B cell (primary cell): Measurements from ENCODE around the gene ALOXE3. TPM values are rescaled to one million over a fixed set of nuclear protein-coding genes. Genes with fewer than 3 reads are reported as not detected.
A peak's percentile ranks its signal among the peaks of the same experiment; 100 is the strongest.

Experiments
- ATAC-seq: fragments of 200-7000 bp; cut with Tn5 transposase; one replicate; pipeline ENCODE4 v1.10.0; 2021; ENCODE audit warnings: low read depth, mild to moderate bottlenecking, moderate number of reproducible peaks, moderate library complexity
- CTCF ChIA-PET: fragments of 350-600 bp; sonication (Branson Sonifier 250); formaldehyde crosslinking; loops from one replicate; lab custom pipeline; 2021; ENCODE audit warnings: antibody characterized with exemption, inconsistent platforms; lab: Charles Lee
- POLR2A ChIA-PET: fragments of 350-600 bp; sonication (Branson Sonifier 250); formaldehyde crosslinking; loops from one replicate; lab custom pipeline; 2021; ENCODE audit warnings: antibody characterized with exemption; lab: Charles Lee
- DNase-seq: peaks from one replicate; pipeline ENCODE4 v3.0.0; 2013
- H2AFZ ChIP-seq: 2 replicates; pipeline ENCODE4 v1.6.1; 2012; ENCODE audit warnings: mild to moderate bottlenecking, low read depth, low read length; ENCODE audit not compliant: insufficient read depth, poor library complexity, severe bottlenecking
- H3K27ac ChIP-seq, 2 donors: 1 replicate in 1 of 2; 2 replicates in 1 of 2; pipeline ENCODE4 v1.5.1; 2012 to 2013; ENCODE audit warnings: low read length in 2 of 2, mild to moderate bottlenecking in 2 of 2, moderate library complexity in 1 of 2
- H3K27me3 ChIP-seq, 4 experiments: fragments of 200-600 bp in 1 of 4; sonication (generic) in 1 of 4; replicated peaks in 1 of 4; 1 replicate in 2 of 4; 2 replicates in 2 of 4; pipeline versions ENCODE4 v1.6.1 to v1.7.0; 2013 to 2016; ENCODE audit warnings: low read length in 3 of 4, mild to moderate bottlenecking in 2 of 4, mixed read lengths in 1 of 4, moderate library complexity in 1 of 4; ENCODE audit not compliant: insufficient read depth in 4 of 4, control insufficient read depth in 3 of 4; ENCODE audit errors: control extremely low read depth in 1 of 4
- H3K36me3 ChIP-seq, 2 experiments: replicated peaks in 1 of 2; 1 replicate in 1 of 2; 2 replicates in 1 of 2; pipeline versions ENCODE4 v1.6.1 to v1.7.1; 2013; ENCODE audit warnings: low read length in 1 of 2; ENCODE audit not compliant: insufficient read depth in 2 of 2, control insufficient read depth in 1 of 2; ENCODE audit errors: control extremely low read depth in 1 of 2, extremely low read depth in 1 of 2
- H3K4me1 ChIP-seq, 2 donors: fragments of 200-600 bp in 1 of 2; sonication (generic) in 1 of 2; 1 replicate in 1 of 2; 2 replicates in 1 of 2; pipeline versions ENCODE4 v1.5.1 to v1.6.1; 2013 to 2017; ENCODE audit warnings: low read length in 2 of 2; ENCODE audit not compliant: control insufficient read depth in 2 of 2, insufficient read depth in 2 of 2
- H3K4me2 ChIP-seq: replicated peaks from 2 replicates; pipeline ENCODE3; 2012; ENCODE audit warnings: mild to moderate bottlenecking, low read depth, low read length; ENCODE audit not compliant: poor library complexity, severe bottlenecking
- H3K4me3 ChIP-seq, 5 experiments: fragments of 200-600 bp in 1 of 5; sonication (generic) in 1 of 5; 1 replicate in 3 of 5; 2 replicates in 2 of 5; pipeline versions ENCODE4 v1.5.1 to v1.7.0; 2011 to 2016; ENCODE audit warnings: low read length in 4 of 5, mild to moderate bottlenecking in 4 of 5, low read depth in 2 of 5, control low read depth in 1 of 5, moderate library complexity in 1 of 5; ENCODE audit not compliant: insufficient read depth in 1 of 5; ENCODE audit errors: control extremely low read depth in 1 of 5, extremely low read depth in 1 of 5
- H3K79me2 ChIP-seq: fragments of 200-600 bp; sonication (generic); one replicate; pipeline ENCODE4 v1.6.0; 2016; ENCODE audit warnings: low read length; ENCODE audit not compliant: control insufficient read depth, insufficient read depth
- H3K9ac ChIP-seq: fragments of 200-600 bp; sonication (generic); 2 replicates; pipeline ENCODE4 v1.6.1; 2017; ENCODE audit warnings: mild to moderate bottlenecking, low read length, moderate library complexity
- H3K9me3 ChIP-seq, 3 donors: one replicate each; pipeline versions ENCODE4 v1.6.1 to v1.7.1; 2013; ENCODE audit warnings: low read length in 2 of 3; ENCODE audit not compliant: control insufficient read depth in 2 of 3, insufficient read depth in 1 of 3; ENCODE audit errors: control extremely low read depth in 1 of 3
- H4K20me1 ChIP-seq: 2 replicates; pipeline ENCODE4 v1.6.0; 2012; ENCODE audit warnings: mild to moderate bottlenecking, low read length; ENCODE audit not compliant: insufficient read depth, control insufficient read depth, poor library complexity, severe bottlenecking
- H3K27ac Mint-ChIP-seq: one replicate; pipeline ENCODE4 v1.8.0; 2021; ENCODE audit warnings: mixed read lengths
- H3K27me3 Mint-ChIP-seq: one replicate; pipeline ENCODE4 v1.8.0; 2021; ENCODE audit warnings: mixed read lengths
- H3K4me1 Mint-ChIP-seq: one replicate; pipeline ENCODE4 v1.8.0; 2021; ENCODE audit warnings: mixed read lengths
- H3K4me3 Mint-ChIP-seq: one replicate; pipeline ENCODE4 v1.8.0; 2021; ENCODE audit warnings: mixed read lengths
- H3K9me3 Mint-ChIP-seq: one replicate; pipeline ENCODE4 v1.8.0; 2022; ENCODE audit warnings: mixed read lengths; ENCODE audit not compliant: insufficient read depth
- EZH2 ChIP-seq: IDR thresholded peaks from 2 replicates; pipeline ENCODE4 v1.6.1; 2012; ENCODE audit warnings: borderline replicate concordance, low read depth, mild to moderate bottlenecking, moderate library complexity, low read length; ENCODE audit not compliant: insufficient read depth, poor library complexity, severe bottlenecking
- WGBS: methylation state at CpG from one replicate; pipeline ENCODE4 v1.1.5; 2013; ENCODE audit warnings: missing lambda C conversion rate; ENCODE audit not compliant: insufficient coverage; 5-methylcytosine and 5-hydroxymethylcytosine counted together
- intact Hi-C: fragments of 100-400 bp; cut with micrococcal nuclease; formaldehyde crosslinking; loops from one replicate; pipeline ENCODE4 v1.10.0; 2022
- polyA plus RNA-seq: library from polyadenylated mRNA; depleted of rRNA; stranded (reverse); fragments of >200 nt; gene quantifications from 2 replicates; pipeline ENCODE4 v1.2.3, GENCODE V29; 2012
- total RNA-seq, 2 donors: library from RNA; stranded (reverse); fragments of 120-200 nt in 1 of 2; gene quantifications; 1 replicate in 1 of 2; 2 replicates in 1 of 2; pipeline versions ENCODE4 v1.2.3 to v1.2.4, GENCODE V29; 2013 to 2022
- TF ChIP-seq, protein P1 (sequence below): fragments of 200-600 bp; IDR thresholded peaks from one replicate; pipeline ENCODE4 v1.8.0; 2022; ENCODE audit warnings: antibody characterized with exemption, mild to moderate bottlenecking

The ALOXE3 gene
- total and polyA plus RNA-seq, 2 donors (not counting 1 experiment from before 2014, with no cell fraction given) = 0.04 TPM; not detected in 1

DNA sequence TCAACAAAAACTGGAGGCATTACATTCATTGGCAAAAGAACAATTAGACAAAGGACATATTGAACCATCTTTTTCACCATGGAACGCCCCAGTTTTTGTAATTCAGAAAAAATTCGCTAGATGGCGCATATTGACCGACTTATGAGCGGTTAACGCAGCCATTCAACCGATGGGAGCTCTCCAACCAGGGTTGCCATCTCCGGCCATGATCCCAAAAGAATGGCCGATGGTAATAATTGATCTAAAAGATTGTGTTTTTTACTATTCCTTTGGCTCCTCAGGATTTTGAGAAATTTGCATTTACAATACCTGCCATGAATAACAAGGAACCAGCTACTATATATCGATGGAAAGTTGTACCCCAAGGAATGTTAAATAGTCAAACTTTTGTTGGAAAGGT lies 58.0 kb downstream of the ALOXE3 start:
- no peak overlapping the region for H3K27ac ChIP-seq
- peak overlapping the region; percentile 41 for H3K27ac Mint-ChIP-seq
- H3K4me3 Mint-ChIP-seq = no peak overlapping the region
- 0% methylated on average over 5 of the region's 10 CpGs for WGBS
- no peaks in the 10 kb centered on the region for H3K79me2 ChIP-seq
- DNase-seq = peak; percentile 87
- peaks cover 22 to 25% of the 10 kb centered on the region in 2 donors for H3K4me1 ChIP-seq
- no peaks in the 10 kb centered on the region for H3K9me3 Mint-ChIP-seq
- no peaks in the 10 kb centered on the region for H4K20me1 ChIP-seq
- ATAC-seq = peak; percentile 40
- intact Hi-C loops = loop anchor here (1.0 to 10.0 kb wide), 6 partner anchors 13 to 1465 kb away; no protein-coding TSS in a partner anchor
- H3K27me3 ChIP-seq = peaks cover 0 to 46% (median 22%) of the 10 kb centered on the region in 4 experiments
- no peak overlapping the region for H3K4me2 ChIP-seq
- ChIA-PET POLR2A (interaction anchor here (0.6 to 0.7 kb wide), 4 partner anchors 19 to 246 kb away, joined by 3 to 4 read pairs (median 3); no protein-coding TSS in a partner anchor), CTCF (interaction anchor here (0.6 to 10.2 kb wide), 55 partner anchors 9 to 938 kb away, joined by 3 to 131 read pairs (median 5); partner anchors contain the start of genes ALOXE3, CCDC42, CNTROB and CYB5D1)
- H3K9me3 ChIP-seq = peaks cover 0 to 3% (median 0%) of the 10 kb centered on the region in 3 donors
- H3K36me3 ChIP-seq = no peaks in the 10 kb centered on the region
- peaks cover 46% of the 10 kb centered on the region for H3K27me3 Mint-ChIP-seq
- no peak overlapping the region for H2AFZ ChIP-seq
- no peak for TF ChIP-seq EZH2
- TF ChIP-seq, protein P1, sequence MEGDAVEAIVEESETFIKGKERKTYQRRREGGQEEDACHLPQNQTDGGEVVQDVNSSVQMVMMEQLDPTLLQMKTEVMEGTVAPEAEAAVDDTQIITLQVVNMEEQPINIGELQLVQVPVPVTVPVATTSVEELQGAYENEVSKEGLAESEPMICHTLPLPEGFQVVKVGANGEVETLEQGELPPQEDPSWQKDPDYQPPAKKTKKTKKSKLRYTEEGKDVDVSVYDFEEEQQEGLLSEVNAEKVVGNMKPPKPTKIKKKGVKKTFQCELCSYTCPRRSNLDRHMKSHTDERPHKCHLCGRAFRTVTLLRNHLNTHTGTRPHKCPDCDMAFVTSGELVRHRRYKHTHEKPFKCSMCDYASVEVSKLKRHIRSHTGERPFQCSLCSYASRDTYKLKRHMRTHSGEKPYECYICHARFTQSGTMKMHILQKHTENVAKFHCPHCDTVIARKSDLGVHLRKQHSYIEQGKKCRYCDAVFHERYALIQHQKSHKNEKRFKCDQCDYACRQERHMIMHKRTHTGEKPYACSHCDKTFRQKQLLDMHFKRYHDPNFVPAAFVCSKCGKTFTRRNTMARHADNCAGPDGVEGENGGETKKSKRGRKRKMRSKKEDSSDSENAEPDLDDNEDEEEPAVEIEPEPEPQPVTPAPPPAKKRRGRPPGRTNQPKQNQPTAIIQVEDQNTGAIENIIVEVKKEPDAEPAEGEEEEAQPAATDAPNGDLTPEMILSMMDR = peak; percentile 95
- H3K9ac ChIP-seq = no peak overlapping the region
- peaks cover 27% of the 10 kb centered on the region for H3K4me1 Mint-ChIP-seq
- H3K4me3 ChIP-seq = no peak overlapping the region

DNA sequence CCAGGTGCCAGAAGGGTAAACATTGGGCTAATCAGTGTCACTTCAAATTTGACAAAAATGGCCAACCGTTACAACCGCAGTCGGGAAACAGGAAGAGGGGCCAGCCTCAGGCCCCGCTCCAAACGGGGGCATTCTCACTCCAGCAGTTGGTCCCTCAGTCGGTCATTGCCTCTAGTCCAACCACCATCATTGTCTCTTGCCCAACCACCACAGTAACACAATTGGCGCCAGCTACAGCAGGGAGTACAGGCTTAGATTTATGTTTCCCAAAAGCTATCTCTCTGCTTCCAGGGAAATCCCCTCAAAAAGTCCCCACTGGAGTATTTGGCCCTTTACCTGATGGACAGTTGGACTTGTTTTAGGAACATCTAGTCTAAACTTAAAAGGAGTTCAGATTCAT lies 59.2 kb downstream of the ALOXE3 start:
- Histone ChIP-seq H3K4me2 (no peak overlapping the region), H3K79me2 (no peaks in the 10 kb centered on the region), H4K20me1 (no peaks in the 10 kb centered on the region), H3K9ac (no peak overlapping the region), H3K4me1 (peaks cover 22 to 25% of the 10 kb centered on the region in 2 donors), H3K4me3 (no peak overlapping the region), H3K27me3 (peaks cover 0 to 37% (median 19%) of the 10 kb centered on the region in 4 experiments), H3K27ac (no peak overlapping the region), H3K36me3 (no peaks in the 10 kb centered on the region), H2AFZ (no peak overlapping the region), H3K9me3 (no peaks in the 10 kb centered on the region)
- DNase-seq = peak; percentile 23
- TF ChIP-seq, protein P1 = no peak
- TF ChIP-seq EZH2 = no peak
- peaks cover 41% of the 10 kb centered on the region for H3K27me3 Mint-ChIP-seq
- H3K27ac Mint-ChIP-seq = no peak overlapping the region
- no peak overlapping the region for H3K4me3 Mint-ChIP-seq
- peaks cover 29% of the 10 kb centered on the region for H3K4me1 Mint-ChIP-seq
- ATAC-seq = no peak
- ChIA-PET POLR2A (interaction anchor here (0.5 kb wide), 1 partner anchor 11 kb away, joined by 4 read pairs; no protein-coding TSS in a partner anchor), CTCF (interaction anchor here (0.7 to 10.2 kb wide), 28 partner anchors 11 to 836 kb away, joined by 3 to 131 read pairs (median 10); partner anchors contain the start of genes ALOXE3, CCDC42, GUCY2D and HES7)
- WGBS = 1% methylated on average over 6 of the region's 7 CpGs
- H3K9me3 Mint-ChIP-seq = no peaks in the 10 kb centered on the region
- intact Hi-C loops = loop anchor here (5.0 kb wide), 1 partner anchor 127 kb away; the partner anchor contains the start of genes CNTROB and TRAPPC1
